GM18519 (cell line): ENCODE results near the gene SLC1A5.

ENCODE experiments used
- ATAC-seq: cut with Tn5 transposase; IDR thresholded peaks from one replicate; pipeline ENCODE4 v1.9.1; 2021; ENCODE audit warnings: mild to moderate bottlenecking, moderate library complexity; ENCODE audit not compliant: unreplicated experiment, low FRiP score

SLC1A5 gene

GRCh38 chr19:46728208-46728607 lies 60.2 kb downstream of the SLC1A5 start:
- ATAC-seq = no peak

GRCh38 chr19:46727757-46728156 lies 60.6 kb downstream of the SLC1A5 start:
- ATAC-seq = no peak

- no peak for ATAC-seq
Observed at GRCh38 chr19:46726971-46727501, 61.4 kb downstream of the SLC1A5 start.

DNA sequence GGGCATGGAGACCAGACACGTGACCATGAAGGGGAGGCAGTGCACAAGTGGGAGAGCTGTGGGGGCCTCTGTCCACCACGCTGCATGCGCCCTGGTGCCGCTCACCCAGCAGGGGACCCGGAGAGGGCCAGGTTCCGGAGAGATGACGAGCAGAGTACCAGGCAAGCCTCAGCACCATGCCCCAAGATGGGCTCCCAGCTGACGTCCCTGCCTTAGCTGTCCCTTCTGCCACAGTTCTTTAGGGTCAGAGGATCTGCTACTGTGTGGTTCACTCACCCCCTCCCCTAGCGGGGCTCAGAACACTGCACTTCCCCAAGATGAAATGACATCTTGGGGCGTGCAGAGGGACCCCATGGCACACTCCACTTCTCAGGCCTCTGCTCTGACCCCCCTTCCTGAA lies 61.8 kb downstream of the SLC1A5 start:
- no peak for ATAC-seq

- no peak for ATAC-seq
Observed at GRCh38 chr19:46725859-46726393, 62.5 kb downstream of the SLC1A5 start.

- no peak for ATAC-seq
Observed at GRCh38 chr19:46725036-46725820, 63.2 kb downstream of the SLC1A5 start.
